GM19372 (cell line): ENCODE data around the gene PHF1.

Experiments used
- ATAC-seq: cut with Tn5 transposase; IDR thresholded peaks from one replicate; pipeline ENCODE4 v1.9.1; 2021; ENCODE audit warnings: mild to moderate bottlenecking, low read depth, moderate library complexity; ENCODE audit not compliant: unreplicated experiment

The PHF1 gene

DNA sequence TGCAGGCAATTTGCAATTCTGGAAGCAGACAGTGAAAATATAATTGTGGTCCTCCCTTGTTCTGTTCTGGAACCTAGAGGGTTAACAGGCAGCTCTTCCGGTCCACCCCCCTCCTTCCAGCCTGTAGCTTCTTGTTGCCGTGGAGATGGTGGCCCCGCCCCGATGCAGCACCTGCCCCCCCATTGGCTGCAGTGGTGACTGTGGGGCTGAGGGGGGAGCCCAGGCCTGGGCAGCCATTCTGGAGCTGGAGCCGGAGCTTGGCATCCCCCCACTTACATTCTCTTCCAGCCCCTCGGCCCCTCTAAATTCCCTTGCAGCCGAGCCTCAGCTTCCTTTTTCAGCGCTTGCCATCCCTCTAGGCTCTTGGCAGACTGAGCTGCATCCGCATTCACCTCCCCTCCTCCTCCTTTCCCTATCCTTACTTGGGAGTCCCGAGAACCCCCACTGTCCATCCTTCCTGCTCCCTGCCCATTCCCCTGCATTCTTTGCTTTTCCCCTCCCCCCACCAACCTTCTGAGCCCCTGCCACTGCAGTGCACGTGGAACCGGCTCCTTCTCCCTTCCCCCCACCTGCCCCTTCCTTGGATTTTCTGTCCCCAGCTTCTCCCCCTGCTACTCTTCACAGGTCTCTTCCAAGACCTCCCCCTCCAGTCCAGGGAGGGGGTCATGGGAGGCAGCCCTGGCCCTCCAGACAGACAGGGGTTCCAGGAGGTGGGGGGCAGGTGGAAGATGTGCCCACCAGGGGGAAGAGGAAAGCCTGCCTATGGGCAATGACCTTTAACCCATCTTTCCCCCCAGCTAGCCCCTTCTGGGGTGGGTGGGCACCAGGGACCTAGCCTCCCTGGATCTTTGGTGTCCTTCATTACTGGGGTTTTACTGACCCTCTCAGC lies 20.4 kb downstream of the PHF1 start:
- ATAC-seq, result no peak

DNA sequence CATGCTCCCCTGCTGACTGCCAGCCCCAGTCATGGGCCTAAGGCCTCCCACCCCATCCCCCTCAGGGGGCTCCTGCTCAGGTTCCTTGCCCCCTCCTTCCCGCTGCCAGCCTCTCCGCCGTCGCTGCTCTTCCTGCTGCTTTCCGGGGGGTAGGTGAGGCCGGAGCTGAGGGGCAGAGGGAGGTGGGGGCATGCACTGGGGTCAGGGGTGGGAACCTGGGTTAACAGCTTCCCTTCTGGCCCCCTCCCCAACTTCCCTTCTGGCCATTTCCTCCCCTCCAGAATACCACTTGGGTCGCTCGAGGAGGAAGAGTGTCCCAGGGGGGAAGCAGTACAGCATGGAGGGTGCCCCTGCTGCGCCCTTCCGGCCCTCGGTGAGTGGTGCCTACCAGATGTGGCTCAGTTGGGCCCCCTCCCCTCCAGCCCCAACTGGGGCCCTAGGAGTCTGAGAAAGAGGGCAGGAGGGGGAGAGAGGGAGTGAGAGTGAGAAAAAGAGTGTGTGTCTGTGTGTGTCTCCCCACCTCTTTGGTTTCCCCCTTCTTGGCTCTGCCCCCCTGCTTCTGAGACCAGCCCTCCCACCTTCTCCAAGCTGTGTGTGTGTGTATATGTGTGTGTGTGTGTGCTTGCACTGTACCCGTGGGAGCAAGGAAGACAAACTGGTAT lies 21.2 kb downstream of the PHF1 start:
- ATAC-seq, result no peak

DNA sequence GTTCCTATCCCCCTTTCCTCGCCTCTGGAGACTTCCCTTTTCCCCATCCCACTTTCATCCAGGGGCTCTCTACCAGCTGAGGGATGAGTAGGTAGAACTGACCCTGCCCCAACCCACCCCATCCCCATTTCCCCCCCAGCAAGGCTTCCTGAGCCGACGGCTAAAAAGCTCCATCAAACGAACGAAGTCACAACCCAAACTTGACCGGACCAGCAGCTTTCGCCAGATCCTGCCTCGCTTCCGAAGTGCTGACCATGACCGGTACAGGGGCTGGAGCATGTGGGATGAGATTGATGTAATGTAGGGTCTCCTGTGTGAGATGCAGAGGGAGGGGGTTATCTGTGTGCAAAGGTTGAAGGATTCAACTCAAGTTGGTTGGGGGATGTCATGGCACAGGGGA lies 21.7 kb downstream of the PHF1 start:
- ATAC-seq, result no peak

DNA sequence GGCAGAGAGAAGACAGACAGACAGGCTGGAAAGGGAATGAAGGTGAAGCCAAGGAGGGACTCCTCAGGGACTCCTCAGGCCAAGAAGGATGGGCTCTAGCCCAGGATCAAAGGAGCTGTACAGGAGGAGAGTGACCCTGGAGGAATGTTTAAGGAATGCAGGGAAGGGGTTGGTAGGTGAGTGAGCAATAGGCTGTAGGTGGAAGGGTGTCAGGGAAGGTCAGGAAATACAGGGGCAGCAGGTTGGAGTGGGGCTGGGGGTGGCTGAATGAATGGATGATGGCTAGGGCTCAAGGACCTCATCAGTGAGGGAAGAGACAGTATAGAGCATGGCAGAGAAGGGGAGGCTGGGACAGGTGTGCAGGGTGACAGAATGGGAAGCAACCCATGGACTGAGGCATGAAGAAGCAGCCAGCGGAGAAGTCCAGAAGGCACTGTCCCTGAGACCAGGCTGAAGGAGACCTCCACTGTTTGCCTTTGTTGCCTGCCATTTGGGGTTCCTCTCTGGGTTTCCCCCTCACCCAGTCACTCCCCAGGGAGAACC lies 22.3 kb downstream of the PHF1 start:
- no peak for ATAC-seq

DNA sequence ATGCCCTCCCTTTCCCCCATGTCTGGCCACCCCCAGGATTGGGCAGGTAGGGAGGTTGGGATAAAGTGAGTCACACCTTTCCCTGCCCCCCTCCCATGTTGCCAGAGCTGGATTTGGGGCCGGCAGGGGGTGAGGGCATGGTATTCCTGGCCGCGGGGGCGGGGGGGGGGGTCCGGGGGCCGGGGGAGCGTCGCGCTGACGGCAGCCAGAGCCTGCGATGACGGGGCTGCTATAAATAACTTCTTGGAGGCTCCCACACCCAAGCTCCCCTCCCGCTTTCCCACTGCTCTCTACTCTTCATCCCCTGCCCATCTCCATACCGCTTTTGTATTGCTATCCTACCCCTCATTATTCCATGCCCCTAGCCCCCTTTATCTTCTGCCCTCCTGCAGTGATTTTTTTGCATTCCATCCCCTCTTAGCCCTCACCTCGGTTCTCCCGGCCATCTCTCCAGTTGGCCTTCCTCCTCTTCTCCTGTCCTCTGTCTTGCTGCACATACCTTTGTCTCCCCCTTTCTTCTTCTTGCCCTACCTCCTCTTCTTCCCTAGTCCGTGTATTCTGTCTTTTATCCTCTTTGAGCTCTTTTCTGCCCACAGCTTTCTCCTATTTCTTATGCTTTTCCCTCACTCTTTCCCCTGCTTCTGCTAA lies 22.9 kb downstream of the PHF1 start:
- no peak for ATAC-seq

DNA sequence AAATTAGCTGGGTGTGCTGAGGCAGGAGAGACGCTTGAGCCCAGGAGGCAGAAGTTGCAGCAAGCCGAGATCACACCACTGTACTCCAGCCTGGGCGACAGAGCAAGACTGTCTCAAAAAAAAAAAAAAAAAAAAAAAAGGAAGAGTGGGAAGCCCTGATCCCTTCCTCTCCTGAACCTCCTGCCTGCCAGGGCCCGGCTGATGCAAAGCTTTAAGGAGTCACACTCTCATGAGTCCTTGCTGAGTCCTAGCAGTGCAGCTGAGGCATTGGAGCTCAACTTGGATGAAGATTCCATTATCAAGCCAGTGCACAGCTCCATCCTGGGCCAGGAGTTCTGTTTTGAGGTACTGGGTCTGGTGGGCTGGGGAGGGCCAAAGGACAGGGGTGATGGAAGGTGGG lies 24.1 kb downstream of the PHF1 start:
- ATAC-seq, result no peak

DNA sequence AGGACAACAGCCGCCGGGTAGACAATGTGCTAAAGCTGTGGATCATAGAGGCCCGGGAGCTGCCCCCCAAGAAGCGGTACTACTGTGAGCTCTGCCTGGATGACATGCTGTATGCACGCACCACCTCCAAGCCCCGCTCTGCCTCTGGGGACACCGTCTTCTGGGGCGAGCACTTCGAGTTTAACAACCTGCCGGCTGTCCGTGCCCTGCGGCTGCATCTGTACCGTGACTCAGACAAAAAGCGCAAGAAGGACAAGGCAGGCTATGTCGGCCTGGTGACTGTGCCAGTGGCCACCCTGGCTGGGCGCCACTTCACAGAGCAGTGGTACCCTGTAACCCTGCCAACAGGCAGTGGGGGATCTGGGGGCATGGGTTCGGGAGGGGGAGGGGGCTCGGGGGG lies 26.9 kb downstream of the PHF1 start:
- no peak for ATAC-seq

DNA sequence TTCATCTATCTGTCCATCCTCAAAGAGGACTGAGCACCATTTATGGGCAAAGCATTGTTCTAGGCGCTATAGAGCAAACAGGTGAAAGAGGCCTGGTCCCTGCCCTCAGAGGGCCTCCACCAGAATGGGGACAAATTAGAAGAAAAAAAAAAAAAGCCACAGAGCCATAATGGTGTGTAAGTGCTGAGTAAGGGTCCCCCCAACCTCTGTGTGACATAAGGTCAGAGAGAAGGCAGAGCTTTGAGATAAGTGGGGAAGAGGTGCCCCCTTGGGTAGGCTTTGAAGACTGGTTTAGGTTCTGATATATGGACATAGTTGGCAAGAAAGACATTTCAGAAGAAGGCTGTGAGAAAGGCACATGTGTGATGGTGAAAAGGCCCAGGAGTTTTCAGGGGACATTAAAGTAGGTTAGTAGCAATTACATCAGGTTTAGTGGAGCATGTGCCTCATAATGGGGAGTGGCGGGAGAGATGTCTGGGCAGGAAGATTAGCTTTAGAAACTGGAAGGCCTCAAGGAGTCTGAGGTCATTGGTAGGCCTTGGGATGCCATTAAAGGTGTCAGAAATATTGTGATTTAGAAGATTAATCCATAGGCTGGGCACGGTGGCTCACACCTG lies 28.3 kb downstream of the PHF1 start:
- no peak for ATAC-seq

DNA sequence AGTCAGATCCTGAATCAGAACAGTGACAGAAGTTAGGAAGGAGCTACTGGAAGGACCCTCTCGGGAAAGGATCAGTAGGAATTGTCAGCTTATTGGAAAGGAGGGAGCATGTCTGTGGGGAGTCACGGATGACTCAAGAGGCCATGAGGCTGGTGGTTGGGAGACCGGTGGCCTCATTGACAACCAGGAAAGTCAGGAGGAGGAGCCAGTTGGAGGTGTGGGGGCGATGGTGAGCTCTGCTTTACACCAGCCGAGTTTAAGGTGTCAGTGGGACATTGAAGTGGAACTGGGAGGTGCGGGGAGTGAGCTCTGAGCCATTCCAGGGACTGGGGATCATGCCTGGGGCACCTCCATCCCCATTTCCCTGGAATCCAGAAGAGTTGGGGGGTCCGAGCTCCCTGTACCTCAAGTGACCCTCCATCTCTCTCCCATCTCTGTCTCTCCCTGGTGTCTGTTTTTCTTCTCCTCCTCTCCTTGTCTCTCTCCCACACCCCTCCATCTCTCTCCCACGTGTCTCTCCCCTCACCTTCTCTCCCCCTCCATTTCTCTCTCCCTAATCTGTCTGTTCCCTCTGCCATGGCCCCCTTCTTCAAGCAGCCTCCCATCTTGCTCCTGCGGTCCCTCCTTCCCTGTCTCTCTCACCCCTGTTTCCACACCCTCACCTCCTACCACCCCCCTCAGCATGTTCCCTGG lies 29.3 kb downstream of the PHF1 start:
- no peak for ATAC-seq

DNA sequence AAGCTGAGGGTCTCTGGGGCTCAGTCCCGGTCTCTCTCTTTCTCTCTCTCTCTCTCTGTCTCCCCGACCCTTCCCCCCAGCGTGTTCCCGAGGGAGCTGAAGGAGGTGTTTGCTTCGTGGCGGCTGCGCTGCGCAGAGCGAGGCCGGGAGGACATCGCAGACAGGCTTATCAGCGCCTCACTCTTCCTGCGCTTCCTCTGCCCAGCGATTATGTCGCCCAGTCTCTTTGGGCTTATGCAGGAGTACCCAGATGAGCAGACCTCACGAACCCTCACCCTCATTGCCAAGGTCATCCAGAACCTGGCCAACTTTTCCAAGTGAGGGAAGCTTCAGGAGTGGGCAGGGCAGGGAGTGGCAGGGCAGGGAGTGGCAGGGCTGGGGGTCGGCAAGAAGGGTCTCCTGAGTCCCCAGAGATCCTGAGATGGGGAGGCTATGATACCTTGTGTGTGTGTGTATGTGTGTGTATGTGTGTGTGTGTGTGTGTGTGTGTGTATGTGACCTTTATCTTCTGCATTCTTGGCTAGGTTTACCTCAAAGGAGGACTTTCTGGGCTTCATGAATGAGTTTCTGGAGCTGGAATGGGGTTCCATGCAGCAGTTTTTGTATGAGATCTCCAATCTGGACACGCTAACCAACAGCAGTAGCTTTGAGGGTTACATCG lies 30.0 kb downstream of the PHF1 start:
- ATAC-seq, result no peak

DNA sequence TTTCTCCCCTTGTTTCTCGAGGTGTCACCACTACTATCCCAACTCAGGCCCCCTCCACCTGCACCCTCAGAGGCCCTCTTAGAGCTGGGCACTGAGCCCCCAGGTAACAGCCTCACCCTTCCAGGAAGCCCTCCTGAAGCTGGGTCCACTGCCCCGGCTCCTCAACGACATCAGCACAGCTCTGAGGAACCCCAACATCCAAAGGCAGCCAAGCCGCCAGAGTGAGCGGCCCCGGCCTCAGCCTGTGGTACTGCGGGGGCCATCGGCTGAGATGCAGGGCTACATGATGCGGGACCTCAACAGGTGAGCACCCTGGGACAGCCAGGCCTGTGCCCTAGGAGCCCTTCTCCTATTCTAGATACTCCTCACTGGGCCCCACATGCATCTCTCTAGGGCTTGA lies 30.6 kb downstream of the PHF1 start:
- ATAC-seq, result no peak

DNA sequence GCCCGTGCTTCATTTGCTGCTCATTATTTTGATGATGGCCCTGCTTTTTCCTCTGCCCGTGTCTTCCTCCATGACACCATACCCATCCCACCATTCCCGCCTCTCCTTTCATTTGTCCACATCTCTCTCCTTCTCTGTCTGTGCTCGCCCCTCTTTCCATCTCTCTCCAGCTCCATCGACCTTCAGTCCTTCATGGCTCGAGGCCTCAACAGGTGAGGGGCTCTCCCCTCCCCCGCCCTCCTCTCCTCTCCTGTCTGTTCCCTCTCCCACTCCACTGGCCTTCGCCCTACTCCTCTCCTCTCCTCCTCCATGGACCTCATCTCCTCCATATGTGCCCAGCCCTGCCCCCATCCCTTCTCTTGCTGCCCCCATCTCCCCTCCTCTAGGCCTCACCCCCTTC lies 31.5 kb downstream of the PHF1 start:
- ATAC-seq, result no peak

DNA sequence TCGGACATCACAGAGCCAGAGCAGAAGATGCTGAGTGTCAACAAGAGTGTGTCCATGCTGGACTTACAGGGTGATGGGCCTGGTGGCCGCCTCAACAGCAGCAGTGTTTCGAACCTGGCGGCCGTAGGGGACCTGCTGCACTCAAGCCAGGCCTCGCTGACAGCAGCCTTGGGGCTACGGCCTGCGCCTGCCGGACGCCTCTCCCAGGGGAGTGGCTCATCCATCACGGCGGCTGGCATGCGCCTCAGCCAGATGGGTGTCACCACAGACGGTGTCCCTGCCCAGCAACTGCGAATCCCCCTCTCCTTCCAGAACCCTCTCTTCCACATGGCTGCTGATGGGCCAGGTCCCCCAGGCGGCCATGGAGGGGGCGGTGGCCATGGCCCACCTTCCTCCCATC lies 32.2 kb downstream of the PHF1 start:
- no peak for ATAC-seq

DNA sequence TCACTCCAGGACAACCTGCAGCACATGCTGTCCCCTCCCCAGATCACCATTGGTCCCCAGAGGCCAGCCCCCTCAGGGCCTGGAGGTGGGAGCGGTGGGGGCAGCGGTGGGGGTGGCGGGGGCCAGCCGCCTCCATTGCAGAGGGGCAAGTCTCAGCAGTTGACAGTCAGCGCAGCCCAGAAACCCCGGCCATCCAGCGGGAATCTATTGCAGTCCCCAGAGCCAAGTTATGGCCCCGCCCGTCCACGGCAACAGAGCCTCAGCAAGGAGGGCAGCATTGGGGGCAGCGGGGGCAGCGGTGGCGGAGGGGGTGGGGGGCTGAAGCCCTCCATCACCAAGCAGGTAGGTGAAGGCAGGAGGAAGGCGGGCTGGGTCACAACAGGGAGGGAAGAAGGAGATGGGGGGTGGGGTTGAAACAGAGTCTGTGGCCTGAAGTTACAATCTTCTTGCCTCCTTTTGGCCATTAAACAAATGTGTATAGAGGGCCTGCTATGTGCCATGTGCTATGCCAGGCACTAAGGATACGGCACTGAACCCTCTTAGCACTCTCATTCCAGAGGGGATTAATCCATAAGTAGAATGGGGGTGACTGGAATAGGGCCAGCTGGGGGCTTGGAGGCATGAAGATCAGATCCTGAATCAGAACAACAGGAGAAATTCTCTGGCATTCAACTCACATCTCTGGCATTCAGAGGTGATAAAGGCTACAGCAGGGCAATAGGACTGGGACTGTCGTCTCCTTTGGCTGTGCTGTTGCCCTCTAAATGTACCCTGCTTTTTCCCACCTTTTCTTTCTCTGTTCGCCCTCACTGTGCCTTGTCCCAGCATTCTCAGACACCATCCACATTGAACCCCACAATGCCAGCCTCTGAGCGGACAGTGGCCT lies 33.0 kb downstream of the PHF1 start:
- no peak for ATAC-seq

DNA sequence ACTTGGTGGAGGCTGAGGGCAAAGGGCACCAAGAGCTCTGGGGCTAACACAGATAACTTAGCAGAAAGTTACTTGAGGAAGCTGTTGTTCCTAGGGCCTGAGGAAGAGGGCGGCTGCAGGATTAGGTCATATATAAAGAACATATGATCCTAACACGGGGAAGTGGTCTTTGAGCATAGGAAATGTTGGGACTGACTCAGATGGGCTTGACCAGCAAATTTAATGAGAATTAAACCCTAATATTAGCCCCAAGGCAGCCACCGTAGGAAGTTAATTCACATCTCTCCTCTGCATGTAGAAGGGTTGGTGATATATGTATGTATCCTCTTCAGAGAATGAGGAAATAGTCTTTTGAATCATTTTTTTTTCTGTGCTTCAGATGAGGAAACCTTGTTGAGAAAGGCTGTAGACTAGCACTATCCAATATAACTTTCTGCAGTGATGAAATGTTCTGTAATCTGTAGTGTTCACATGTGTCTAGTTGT lies 34.3 kb downstream of the PHF1 start:
- ATAC-seq, result no peak

DNA sequence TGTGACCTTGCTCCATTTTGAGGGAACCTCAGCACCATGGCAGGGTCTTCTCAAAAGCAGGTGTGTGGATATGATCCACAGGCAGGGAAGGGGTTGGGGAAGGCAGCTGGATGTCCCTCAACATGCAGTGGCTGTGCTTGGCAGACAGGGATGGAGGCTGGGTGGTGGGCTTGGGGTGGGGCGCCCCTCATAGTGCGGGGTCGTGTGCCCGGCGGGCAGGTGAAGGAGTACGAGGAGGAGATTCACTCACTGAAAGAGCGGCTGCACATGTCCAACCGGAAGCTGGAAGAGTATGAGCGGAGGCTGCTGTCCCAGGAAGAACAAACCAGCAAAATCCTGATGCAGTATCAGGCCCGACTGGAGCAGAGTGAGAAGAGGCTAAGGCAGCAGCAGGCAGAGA lies 35.5 kb downstream of the PHF1 start:
- no peak for ATAC-seq

DNA sequence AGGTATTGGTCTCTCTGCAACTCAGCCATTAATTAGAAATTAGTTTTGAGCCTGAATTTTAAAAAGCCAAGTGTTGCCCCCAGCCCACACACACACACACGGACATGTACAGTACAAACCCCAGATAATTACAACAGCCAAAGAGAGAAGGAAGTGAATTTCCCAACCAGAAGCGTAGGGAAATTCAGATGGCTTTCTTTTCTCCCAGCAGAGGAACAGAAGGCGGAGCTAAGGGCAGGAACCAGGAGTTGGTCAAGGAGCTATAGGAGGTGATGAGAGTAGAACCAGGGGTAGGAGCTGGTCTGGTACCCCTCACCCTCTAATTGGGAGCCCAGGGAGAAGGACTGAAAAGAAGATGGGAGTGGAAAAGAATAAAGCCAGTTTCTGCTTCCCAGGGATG lies 39.6 kb downstream of the PHF1 start:
- no peak for ATAC-seq

DNA sequence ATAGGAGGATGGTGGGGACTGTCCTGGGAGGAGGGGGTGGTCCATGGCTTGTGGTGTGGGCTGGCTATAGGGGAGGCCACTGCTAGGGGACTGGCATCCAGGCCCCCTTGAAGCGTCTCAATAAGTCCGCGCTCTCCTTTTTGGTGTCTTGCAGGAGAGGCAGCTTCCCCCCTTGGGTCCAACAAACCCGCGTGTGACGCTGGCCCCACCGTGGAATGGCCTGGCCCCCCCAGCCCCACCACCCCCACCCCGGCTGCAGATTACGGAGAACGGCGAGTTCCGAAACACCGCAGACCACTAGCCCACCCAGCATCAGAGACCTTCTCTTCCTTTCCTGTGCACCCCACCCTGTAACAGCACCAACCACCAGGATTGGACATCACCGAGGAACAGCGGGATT lies 40.8 kb downstream of the PHF1 start:
- ATAC-seq, result no peak

DNA sequence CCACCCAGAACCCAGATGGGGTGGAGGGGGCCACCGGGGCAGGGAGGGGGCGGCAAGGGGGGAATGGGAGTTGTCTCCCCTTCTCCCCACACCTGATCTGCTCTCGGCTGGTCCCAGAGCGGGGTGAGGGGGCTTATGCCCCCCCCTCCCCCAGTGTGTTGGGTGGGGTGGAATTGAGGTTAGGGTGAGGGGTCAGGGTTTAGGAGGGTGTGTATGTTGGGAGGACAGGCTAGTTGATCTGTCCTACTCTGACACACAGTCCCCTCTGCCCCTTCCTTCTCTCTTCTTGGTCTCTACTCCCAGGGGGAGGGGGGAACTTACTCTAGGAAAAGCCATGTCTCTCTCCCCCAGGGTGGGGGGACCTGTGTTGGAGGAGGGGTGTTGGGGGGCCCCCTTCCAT lies 41.7 kb downstream of the PHF1 start:
- ATAC-seq, result no peak
